DOHH2 (cell line): ENCODE data around the gene ARL4A.
"Not testable (repeated sequence)": the region's sequence is repeated elsewhere in the genome, so short reads cannot be mapped to it uniquely, and the experiment has no call there.

ENCODE experiments used
- H3F3A ChIP-seq: fragments of 200-600 bp; sonication (generic), shearing (Covaris generic); 2 replicates; pipeline ENCODE4 v1.6.0; 2016; ENCODE audit warnings: antibody characterized with exemption, mild to moderate bottlenecking; ENCODE audit not compliant: control insufficient read depth, insufficient read depth
- H3K27ac ChIP-seq: fragments of 200-600 bp; sonication (generic); 2 replicates; pipeline ENCODE4 v1.5.1; 2014; ENCODE audit warnings: low read depth, mild to moderate bottlenecking, low read length, moderate library complexity
- H3K27me3 ChIP-seq: fragments of 200-600 bp; sonication (generic); 2 replicates; pipeline ENCODE4 v1.6.1; 2014; ENCODE audit warnings: mild to moderate bottlenecking, low read length, mixed read lengths; ENCODE audit not compliant: control insufficient read depth
- H3K36me3 ChIP-seq: fragments of 200-600 bp; sonication (generic); 2 replicates; pipeline ENCODE4 v1.6.1; 2014; ENCODE audit warnings: mild to moderate bottlenecking, low read length, moderate library complexity, mixed read lengths; ENCODE audit not compliant: control insufficient read depth
- H3K4me1 ChIP-seq: fragments of 200-600 bp; sonication (generic); 2 replicates; pipeline ENCODE4 v1.6.1; 2014; ENCODE audit warnings: mild to moderate bottlenecking, low read length, mixed read lengths; ENCODE audit not compliant: control insufficient read depth
- H3K4me2 ChIP-seq: fragments of 200-600 bp; sonication (generic); 2 replicates; pipeline ENCODE4 v1.6.0; 2014; ENCODE audit warnings: mild to moderate bottlenecking, low read length, moderate library complexity
- H3K4me3 ChIP-seq: fragments of 200-600 bp; sonication (generic); 2 replicates; pipeline ENCODE4 v1.5.1; 2014; ENCODE audit warnings: mild to moderate bottlenecking, low read length, mixed read lengths
- H3K79me2 ChIP-seq: fragments of 200-600 bp; sonication (generic); 2 replicates; pipeline ENCODE4 v1.6.1; 2014; ENCODE audit warnings: mild to moderate bottlenecking, low read length, mixed read lengths; ENCODE audit not compliant: control insufficient read depth
- H3K9me2 ChIP-seq: fragments of 200-600 bp; sonication (generic); replicated peaks from 2 replicates; pipeline ENCODE4 v1.6.1; 2014; ENCODE audit warnings: mild to moderate bottlenecking, low read length, mixed read lengths; ENCODE audit not compliant: control insufficient read depth
- H3K9me3 ChIP-seq: fragments of 200-600 bp; sonication (generic); 2 replicates; pipeline ENCODE4 v1.6.1; 2014; ENCODE audit warnings: antibody characterized with exemption, low read length, mixed read lengths; ENCODE audit not compliant: control insufficient read depth, insufficient read depth
- H4K20me1 ChIP-seq: fragments of 200-600 bp; sonication (generic); 2 replicates; pipeline ENCODE4 v1.6.0; 2014; ENCODE audit warnings: low read depth, mild to moderate bottlenecking, antibody characterized with exemption, low read length, moderate library complexity; ENCODE audit not compliant: control insufficient read depth, insufficient read depth
- EZH2phosphoT487 ChIP-seq: fragments of 200-600 bp; sonication (generic); IDR thresholded peaks from 2 replicates; pipeline ENCODE4 v1.6.1; 2017; ENCODE audit warnings: borderline replicate concordance, mild to moderate bottlenecking, antibody characterized with exemption, low read length, moderate library complexity, mixed read lengths
- TF ChIP-seq, protein P1 (sequence below): fragments of 200-600 bp; sonication (generic); IDR thresholded peaks from one replicate; pipeline ENCODE4 v1.5.1; 2014; ENCODE audit warnings: antibody characterized with exemption, mild to moderate bottlenecking, low read depth, low read length; ENCODE audit not compliant: poor library complexity, severe bottlenecking

The ARL4A gene

DNA sequence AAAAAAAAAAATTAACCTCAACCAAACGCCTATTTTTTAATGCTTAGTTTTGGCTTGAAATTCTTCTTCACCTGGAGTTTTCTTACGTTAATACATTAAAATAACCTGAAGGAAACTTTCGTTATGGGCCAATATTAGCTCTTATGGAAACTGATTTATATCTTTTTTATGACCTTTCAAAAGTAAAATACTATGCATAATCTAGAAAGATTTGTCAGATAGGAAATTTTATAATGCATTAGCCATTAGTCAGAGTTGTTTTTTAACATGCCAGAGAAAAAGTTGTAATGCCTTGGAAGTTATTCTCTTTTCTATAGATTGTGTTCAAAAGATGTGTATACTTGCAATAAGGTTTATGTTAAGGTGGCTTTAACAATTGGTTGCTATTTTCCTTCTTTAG, 34.3 kb upstream of the ARL4A start:
- TF ChIP-seq, protein P1, sequence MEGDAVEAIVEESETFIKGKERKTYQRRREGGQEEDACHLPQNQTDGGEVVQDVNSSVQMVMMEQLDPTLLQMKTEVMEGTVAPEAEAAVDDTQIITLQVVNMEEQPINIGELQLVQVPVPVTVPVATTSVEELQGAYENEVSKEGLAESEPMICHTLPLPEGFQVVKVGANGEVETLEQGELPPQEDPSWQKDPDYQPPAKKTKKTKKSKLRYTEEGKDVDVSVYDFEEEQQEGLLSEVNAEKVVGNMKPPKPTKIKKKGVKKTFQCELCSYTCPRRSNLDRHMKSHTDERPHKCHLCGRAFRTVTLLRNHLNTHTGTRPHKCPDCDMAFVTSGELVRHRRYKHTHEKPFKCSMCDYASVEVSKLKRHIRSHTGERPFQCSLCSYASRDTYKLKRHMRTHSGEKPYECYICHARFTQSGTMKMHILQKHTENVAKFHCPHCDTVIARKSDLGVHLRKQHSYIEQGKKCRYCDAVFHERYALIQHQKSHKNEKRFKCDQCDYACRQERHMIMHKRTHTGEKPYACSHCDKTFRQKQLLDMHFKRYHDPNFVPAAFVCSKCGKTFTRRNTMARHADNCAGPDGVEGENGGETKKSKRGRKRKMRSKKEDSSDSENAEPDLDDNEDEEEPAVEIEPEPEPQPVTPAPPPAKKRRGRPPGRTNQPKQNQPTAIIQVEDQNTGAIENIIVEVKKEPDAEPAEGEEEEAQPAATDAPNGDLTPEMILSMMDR: no peak
- Histone ChIP-seq H3K9me2 (no peaks in the 10 kb centered on the region), H3K9me3 (no peaks in the 10 kb centered on the region), H3K4me1 (no peaks in the 10 kb centered on the region), H3K4me2 (no peak overlapping the region), H4K20me1 (no peaks in the 10 kb centered on the region), H3K27me3 (no peaks in the 10 kb centered on the region), H3K4me3 (no peak overlapping the region), H3K27ac (no peak overlapping the region), H3K36me3 (no peaks in the 10 kb centered on the region), H3F3A (no peaks in the 10 kb centered on the region), H3K79me2 (no peaks in the 10 kb centered on the region)

DNA sequence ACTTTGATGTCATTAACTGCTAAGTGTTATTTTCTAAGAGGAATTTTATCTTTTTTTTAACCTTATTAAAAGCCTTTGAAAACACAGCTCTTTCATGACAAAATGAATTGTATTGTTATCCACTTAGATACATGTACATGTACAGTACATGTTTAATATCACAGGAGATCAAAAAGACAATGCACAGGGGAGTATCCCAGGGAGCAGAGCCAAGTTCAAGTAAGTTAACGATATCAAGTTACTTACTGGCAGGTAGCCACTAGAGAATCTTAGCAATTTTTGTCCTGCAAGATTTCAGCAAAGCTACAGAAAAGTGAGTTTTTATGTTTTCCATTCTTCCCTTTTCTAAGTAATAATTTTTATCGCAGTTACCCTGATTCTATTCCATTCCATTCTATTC, 33.9 kb upstream of the ARL4A start:
- H3K9me3 ChIP-seq: no peaks in the 10 kb centered on the region
- H4K20me1 ChIP-seq: no peaks in the 10 kb centered on the region
- no peak overlapping the region for H3K4me2 ChIP-seq
- H3K27me3 ChIP-seq: no peaks in the 10 kb centered on the region
- no peaks in the 10 kb centered on the region for H3K79me2 ChIP-seq
- H3K27ac ChIP-seq: no peak overlapping the region
- H3F3A ChIP-seq: no peaks in the 10 kb centered on the region
- H3K36me3 ChIP-seq: no peaks in the 10 kb centered on the region
- H3K4me1 ChIP-seq: no peaks in the 10 kb centered on the region
- no peaks in the 10 kb centered on the region for H3K9me2 ChIP-seq
- H3K4me3 ChIP-seq: no peak overlapping the region
- no peak for TF ChIP-seq EZH2phosphoT487
- TF ChIP-seq, protein P1: no peak

DNA sequence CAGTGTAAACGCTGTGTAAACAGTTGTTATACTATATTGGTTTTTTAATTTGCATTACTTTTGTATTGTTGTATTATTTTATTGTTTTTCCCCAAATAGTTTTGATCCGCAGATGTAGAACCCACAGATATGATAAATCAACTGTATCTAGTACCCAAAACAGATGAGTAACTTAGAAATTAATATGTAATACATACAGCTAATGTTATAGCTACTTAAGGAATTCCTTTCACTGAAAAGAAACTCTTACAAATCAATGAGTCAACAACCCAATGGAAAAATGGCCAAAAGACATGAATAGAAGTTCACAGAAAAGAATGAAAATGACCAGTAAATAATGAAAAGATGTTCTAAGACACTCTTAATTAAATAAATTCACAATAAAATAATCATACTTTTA, 32.3 kb upstream of the ARL4A start:
- Histone ChIP-seq H4K20me1 (no peaks in the 10 kb centered on the region), H3K9me2 (no peaks in the 10 kb centered on the region), H3K27me3 (no peaks in the 10 kb centered on the region), H3K9me3 (no peaks in the 10 kb centered on the region), H3K4me3 (no peak overlapping the region), H3K4me2 (no peak overlapping the region), H3K27ac (no peak overlapping the region), H3K79me2 (no peaks in the 10 kb centered on the region), H3F3A (no peaks in the 10 kb centered on the region), H3K4me1 (no peaks in the 10 kb centered on the region), H3K36me3 (no peaks in the 10 kb centered on the region)
- TF ChIP-seq, protein P1: no peak
- TF ChIP-seq EZH2phosphoT487: no peak

DNA sequence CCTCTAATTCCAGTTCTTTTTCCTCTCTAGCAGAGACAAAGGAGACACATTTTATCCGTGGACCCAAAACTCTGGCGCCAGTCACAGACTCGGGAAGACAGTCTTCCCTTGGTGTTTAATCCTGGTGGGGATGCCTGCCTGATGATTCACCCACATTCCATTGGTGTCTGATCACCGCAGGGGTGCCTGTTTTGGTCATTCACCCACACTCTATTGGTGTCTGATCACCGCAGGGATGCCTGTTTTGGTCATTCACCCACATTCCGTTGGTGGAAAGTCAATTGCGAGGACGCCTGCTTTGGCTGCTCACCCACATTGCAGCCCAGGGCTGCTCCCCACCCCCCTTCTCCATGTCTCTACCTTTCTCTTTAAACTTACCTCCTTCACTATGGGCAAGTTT, 27.0 kb upstream of the ARL4A start:
- H3K9me3 ChIP-seq, H3K4me1 ChIP-seq, H4K20me1 ChIP-seq, H3K36me3 ChIP-seq, H3K4me3 ChIP-seq, H3K27ac ChIP-seq, H3K27me3 ChIP-seq, H3F3A ChIP-seq, H3K4me2 ChIP-seq, H3K79me2 ChIP-seq, H3K9me2 ChIP-seq: not testable (repeated sequence)

GRCh38 chr7:12660986-12661385, 26.4 kb upstream of the ARL4A start:
- not testable (repeated sequence) for H3K4me2 ChIP-seq, H3F3A ChIP-seq, H3K4me3 ChIP-seq, H3K9me2 ChIP-seq, H3K79me2 ChIP-seq, H3K27me3 ChIP-seq, H4K20me1 ChIP-seq, H3K36me3 ChIP-seq, H3K9me3 ChIP-seq, H3K27ac ChIP-seq, H3K4me1 ChIP-seq
